ENCODE data around the gene GSTM3.

- TF ChIP-seq CTCF (IDR thresholded peaks at IDR 0.05) (no peak), POLR2A (IDR thresholded peaks at IDR 0.05) (no peak), EP300 (IDR thresholded peaks at IDR 0.05) (no peak), POLR2AphosphoS5 (IDR thresholded peaks at IDR 0.05) (no peak)
Measured at GRCh38 chr1:109770331-109771095, 29.7 kb upstream of the GSTM3 start.

Data from upper lobe of left lung (tissue), 4 donors.